AG10803 (cell line): ENCODE results near the gene RIPK4.
"Not testable (repeated sequence)": the region's sequence is repeated elsewhere in the genome, so short reads cannot be mapped to it uniquely, and the experiment has no call there.

Experiments
- DNase-seq: peaks from one replicate; pipeline ENCODE4 v3.0.0; 2010; ENCODE audit warnings: low read depth
- H3K4me3 ChIP-seq: 2 replicates; pipeline ENCODE4 v1.5.1; 2011; ENCODE audit warnings: mild to moderate bottlenecking, low read length, control low read depth
- CTCF ChIP-seq: conservative IDR thresholded peaks from 2 replicates; pipeline ENCODE4 v1.5.1; 2011; ENCODE audit warnings: mild to moderate bottlenecking, low read length, control low read depth, inconsistent platforms

Gene RIPK4

GRCh38 chr21:41726970-41727783, 39.7 kb downstream of the RIPK4 start:
- TF ChIP-seq CTCF, result no peak
- no peak overlapping the region for H3K4me3 ChIP-seq
- DNase-seq, result peak; percentile 74

GRCh38 chr21:41726630-41726969, 40.3 kb downstream of the RIPK4 start:
- TF ChIP-seq CTCF, result no peak
- DNase-seq, result no peak
- H3K4me3 ChIP-seq, result no peak overlapping the region

- no peak for TF ChIP-seq CTCF
- H3K4me3 ChIP-seq, result no peak overlapping the region
- DNase-seq, result no peak
Measured at GRCh38 chr21:41726058-41726558, 40.7 kb downstream of the RIPK4 start.

- DNase-seq, result no peak
- TF ChIP-seq CTCF, result no peak
- no peak overlapping the region for H3K4me3 ChIP-seq
Measured at GRCh38 chr21:41725421-41726031, 41.3 kb downstream of the RIPK4 start.

GRCh38 chr21:41723835-41724234, 43.0 kb downstream of the RIPK4 start:
- not testable (repeated sequence) for H3K4me3 ChIP-seq

GRCh38 chr21:41722052-41723018, 44.5 kb downstream of the RIPK4 start:
- H3K4me3 ChIP-seq, result no peak overlapping the region
- no peak for TF ChIP-seq CTCF
- DNase-seq, result no peak

More at GRCh38 chr21:41723835-41724234, 43.0 kb downstream of the RIPK4 start:
- not testable (repeated sequence) for DNase-seq

- no peak overlapping the region for H3K4me3 ChIP-seq
- DNase-seq, result peak; percentile 33
- TF ChIP-seq CTCF, result no peak
Measured at GRCh38 chr21:41720250-41720649, 46.6 kb downstream of the RIPK4 start.
